H1 (cell line): ENCODE measurements around the gene COL4A2. TPM values are rescaled to one million over a fixed set of nuclear protein-coding genes. Genes with fewer than 3 reads are reported as not detected.

ENCODE experiments used
- CBX8 ChIP-seq: fragments of 300-800, 300-1000 bp; sonication (generic); IDR thresholded peaks from 2 replicates; pipeline ENCODE4 v1.7.1; 2016; ENCODE audit warnings: low read depth, low read length, borderline replicate concordance
- CHD1 ChIP-seq: IDR thresholded peaks from 2 replicates; pipeline ENCODE4 v1.6.1; 2012; ENCODE audit warnings: low read depth, low read length, improper control_type of control experiment
- CHD7 ChIP-seq: fragments of 300-600 bp; sonication (generic); IDR thresholded peaks from 2 replicates; pipeline ENCODE4 v1.7.1; 2012; ENCODE audit warnings: low read length, moderate library complexity, mild to moderate bottlenecking, inconsistent platforms; ENCODE audit not compliant: insufficient replicate concordance
- E2F6 ChIP-seq: IDR thresholded peaks from 2 replicates; pipeline ENCODE4 v1.6.1; 2012; ENCODE audit warnings: inconsistent platforms
- NRF1 ChIP-seq: IDR thresholded peaks from 2 replicates; pipeline ENCODE4 v1.6.1; 2011; ENCODE audit warnings: mild to moderate bottlenecking, low read depth, low read length, improper control_type of control experiment
- PHF8 ChIP-seq: fragments of 200-600 bp; sonication (generic); conservative IDR thresholded peaks from 2 replicates; pipeline ENCODE4 v1.7.1; 2012; ENCODE audit warnings: low read depth, mild to moderate bottlenecking, inconsistent platforms, low read length, moderate library complexity
- POU5F1 ChIP-seq: IDR thresholded peaks from 2 replicates; pipeline ENCODE4 v1.6.1; 2011; ENCODE audit warnings: low read depth, mild to moderate bottlenecking, low read length, moderate library complexity
- SIN3A ChIP-seq, 2 experiments: IDR thresholded peaks in 1 of 2; conservative IDR thresholded peaks in 1 of 2; 2 replicates each; pipeline ENCODE4 v1.6.1; 2011 to 2012; ENCODE audit warnings: low read length in 2 of 2, improper control_type of control experiment in 1 of 2, low read depth in 1 of 2, mild to moderate bottlenecking in 1 of 2
- SIX5 ChIP-seq: IDR thresholded peaks from 2 replicates; pipeline ENCODE4 v1.6.1; 2011; ENCODE audit warnings: mild to moderate bottlenecking, low read depth, low read length
- TBP ChIP-seq: IDR thresholded peaks from 2 replicates; pipeline ENCODE4 v1.6.1; 2011; ENCODE audit warnings: low read depth, low read length, improper control_type of control experiment
- polyA plus RNA-seq, 7 experiments: library from polyadenylated mRNA; depleted of rRNA in 3 of 7; stranded (reverse) in 5 of 7; unstranded in 2 of 7; fragments of >200 nt in 5 of 7; fragments of 200-250 nt in 2 of 7; gene quantifications; 1 replicate in 5 of 7; 2 replicates in 1 of 7; 4 replicates in 1 of 7; pipeline versions ENCODE4 v1.2.1 to v1.2.3, GENCODE V29; 2011 to 2013; ENCODE audit warnings: missing spikeins in 2 of 7, mixed read lengths in 2 of 7
- total RNA-seq: library from RNA; stranded (reverse); fragmentation: NEBNext Ultra II Directional; extraction: Animal tissue kit (Norgen Biotek cat#: 25700); gene quantifications from 2 replicates; pipeline ENCODE4 v1.2.1, GENCODE V29; 2021

The COL4A2 gene
- total and polyA plus RNA-seq, 2 of the 8 experiments (the other 6 are each of a cell fraction or from before 2014, with no cell fraction given) = 80.4 to 87.3 TPM

- no peak for TF ChIP-seq CHD7
- no peak for TF ChIP-seq SIN3A (conservative IDR thresholded peaks at IDR 0.05 in 1 of 2, IDR thresholded peaks at IDR 0.05 in 1 of 2; ENCODE audit: low read depth in 1 of 2, low read length in 2 of 2)
- no peak for TF ChIP-seq TBP
- no peak for TF ChIP-seq PHF8
- no peak for TF ChIP-seq E2F6
- TF ChIP-seq SIX5 = no peak
- TF ChIP-seq NRF1 = no peak
- no peak for TF ChIP-seq CBX8
- no peak for TF ChIP-seq CHD1
- no peak for TF ChIP-seq POU5F1
Observed at GRCh38 chr13:110258876-110259631, 48.0 kb upstream of the COL4A2 start (continued).
